B cell (primary cell): Measurements from ENCODE around the gene H1-8.

Source experiments
- CTCF ChIP-seq: fragments of 200-600 bp; IDR thresholded peaks from one replicate; pipeline ENCODE4 v1.8.0; 2022; ENCODE audit warnings: antibody characterized with exemption, mild to moderate bottlenecking
- EZH2 ChIP-seq: IDR thresholded peaks from 2 replicates; pipeline ENCODE4 v1.6.1; 2012; ENCODE audit warnings: borderline replicate concordance, low read depth, mild to moderate bottlenecking, moderate library complexity, low read length; ENCODE audit not compliant: insufficient read depth, poor library complexity, severe bottlenecking

GRCh38 chr3:129562803-129563202 is 19.8 kb downstream of the H1-8 start:
- no peak for TF ChIP-seq CTCF
- TF ChIP-seq EZH2 = no peak
